Renal cortical epithelial cell (primary cell): ENCODE data around the gene GCNT4. TPM values are rescaled to one million over a fixed set of nuclear protein-coding genes. Genes with fewer than 3 reads are reported as not detected.

Experiments used
- DNase-seq: peaks from one replicate; pipeline ENCODE4 v3.0.0-alpha.2; 2011; ENCODE audit warnings: low read depth
- total RNA-seq: library from RNA; depleted of rRNA; stranded (reverse); fragments of >200 nt; gene quantifications from 2 replicates; pipeline ENCODE4 v1.2.3, GENCODE V29; 2014

The GCNT4 gene
- total RNA-seq, 1 donor from 2014 or later: 5.5 TPM

- no peak for DNase-seq
These were observed 34.4 kb downstream of the GCNT4 start for GRCh38 chr5:75017971-75018370.

DNA sequence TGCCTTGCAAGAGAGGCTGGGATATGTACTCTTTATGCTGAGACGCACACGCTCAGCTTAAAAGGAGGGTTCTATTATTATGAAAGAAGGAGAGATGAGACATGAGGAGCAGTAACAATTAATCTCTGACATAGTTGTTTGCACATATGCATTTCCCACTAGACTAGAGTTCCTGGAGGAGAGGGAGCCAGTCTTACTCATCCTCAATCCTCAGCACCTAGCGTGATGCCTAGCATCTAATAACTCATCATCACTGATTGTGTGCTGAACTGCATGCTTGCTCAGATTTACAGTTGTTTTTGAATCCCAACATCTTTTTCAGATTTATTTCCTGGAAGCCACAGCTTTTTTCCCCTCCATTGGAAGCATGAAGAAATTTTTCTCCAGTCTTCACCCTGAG lies 35.5 kb downstream of the GCNT4 start:
- DNase-seq: no peak

- no peak for DNase-seq
These were observed 39.6 kb downstream of the GCNT4 start for GRCh38 chr5:75012748-75013147.

GRCh38 chr5:75010838-75011237 lies 41.5 kb downstream of the GCNT4 start:
- no peak for DNase-seq

- DNase-seq: no peak
These were observed 42.6 kb downstream of the GCNT4 start for GRCh38 chr5:75009556-75010345.

- DNase-seq: no peak
These were observed 45.2 kb downstream of the GCNT4 start for GRCh38 chr5:75006865-75007822.

DNA sequence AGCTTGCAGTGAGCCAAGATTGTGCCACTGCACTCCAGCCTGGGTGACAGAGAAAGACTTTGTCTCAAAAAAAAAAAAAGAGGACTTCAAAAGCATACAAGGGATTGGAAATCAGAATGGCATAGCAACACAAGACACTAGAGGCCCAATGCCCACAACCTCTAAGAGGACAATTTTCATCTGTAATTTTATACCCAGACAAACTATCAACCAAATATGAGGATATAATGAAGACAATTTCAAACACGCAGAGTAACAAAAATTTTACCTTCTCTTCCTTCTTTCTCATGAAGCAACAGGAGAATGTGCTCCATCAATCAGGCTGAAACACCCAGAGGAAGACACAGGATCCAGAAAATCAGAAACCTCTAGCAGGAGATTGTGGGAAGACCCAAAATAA lies 46.8 kb downstream of the GCNT4 start:
- DNase-seq: no peak

Other genes with a start within 250 kb of the GCNT4 start
- 5.6 and 6.9 TPM in 2 replicates for gene FAM169A, start 186.2 kb downstream of the GCNT4 start, total RNA-seq
- under 0.01 and 0.25 TPM in 2 replicates for gene ANKRD31, start 184.3 kb upstream of the GCNT4 start, total RNA-seq